DOHH2 (cell line): ENCODE measurements around the gene PARL.

ENCODE experiments used
- CTCF ChIP-seq: fragments of 200-600 bp; sonication (generic); IDR thresholded peaks from one replicate; pipeline ENCODE4 v1.5.1; 2014; ENCODE audit warnings: antibody characterized with exemption, mild to moderate bottlenecking, low read depth, low read length; ENCODE audit not compliant: poor library complexity, severe bottlenecking
- EZH2phosphoT487 ChIP-seq: fragments of 200-600 bp; sonication (generic); IDR thresholded peaks from 2 replicates; pipeline ENCODE4 v1.6.1; 2017; ENCODE audit warnings: borderline replicate concordance, mild to moderate bottlenecking, antibody characterized with exemption, low read length, moderate library complexity, mixed read lengths

- TF ChIP-seq EZH2phosphoT487 = no peak
- TF ChIP-seq CTCF = no peak
Measured at GRCh38 chr3:183815951-183816475, 68.7 kb downstream of the PARL start.
